ENCODE results near the gene WBP2NL. TPM values are rescaled to one million over a fixed set of nuclear protein-coding genes. Genes with fewer than 3 reads are reported as not detected.

Gene WBP2NL
- total RNA-seq, 4 donors from 2014 or later, result 2.1 to 4.0 (median 3.4) TPM

- TF ChIP-seq, protein P1, sequence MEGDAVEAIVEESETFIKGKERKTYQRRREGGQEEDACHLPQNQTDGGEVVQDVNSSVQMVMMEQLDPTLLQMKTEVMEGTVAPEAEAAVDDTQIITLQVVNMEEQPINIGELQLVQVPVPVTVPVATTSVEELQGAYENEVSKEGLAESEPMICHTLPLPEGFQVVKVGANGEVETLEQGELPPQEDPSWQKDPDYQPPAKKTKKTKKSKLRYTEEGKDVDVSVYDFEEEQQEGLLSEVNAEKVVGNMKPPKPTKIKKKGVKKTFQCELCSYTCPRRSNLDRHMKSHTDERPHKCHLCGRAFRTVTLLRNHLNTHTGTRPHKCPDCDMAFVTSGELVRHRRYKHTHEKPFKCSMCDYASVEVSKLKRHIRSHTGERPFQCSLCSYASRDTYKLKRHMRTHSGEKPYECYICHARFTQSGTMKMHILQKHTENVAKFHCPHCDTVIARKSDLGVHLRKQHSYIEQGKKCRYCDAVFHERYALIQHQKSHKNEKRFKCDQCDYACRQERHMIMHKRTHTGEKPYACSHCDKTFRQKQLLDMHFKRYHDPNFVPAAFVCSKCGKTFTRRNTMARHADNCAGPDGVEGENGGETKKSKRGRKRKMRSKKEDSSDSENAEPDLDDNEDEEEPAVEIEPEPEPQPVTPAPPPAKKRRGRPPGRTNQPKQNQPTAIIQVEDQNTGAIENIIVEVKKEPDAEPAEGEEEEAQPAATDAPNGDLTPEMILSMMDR (IDR thresholded peaks at IDR 0.05), result no peak
- TF ChIP-seq POLR2A (IDR thresholded peaks at IDR 0.05), result no peak
Observed at GRCh38 chr22:41992496-41992895, 6.1 kb upstream of the WBP2NL start.

GRCh38 chr22:41995211-41995610, 3.4 kb upstream of the WBP2NL start:
- H3K36me3 ChIP-seq, result no peaks in the 10 kb centered on the region
- TF ChIP-seq, protein P1 (IDR thresholded peaks at IDR 0.05), result no peak
- TF ChIP-seq POLR2A (IDR thresholded peaks at IDR 0.05), result no peak

More at GRCh38 chr22:41992496-41992895, 6.1 kb upstream of the WBP2NL start:
- Histone ChIP-seq H3K27me3 (no peaks in the 10 kb centered on the region), H3K27ac (no peak overlapping the region), H3K36me3 (no peaks in the 10 kb centered on the region), H3K4me1 (no peaks in the 10 kb centered on the region), H3K9me3 (no peaks in the 10 kb centered on the region), H3K4me3 (no peak overlapping the region)
- DNase-seq, result peak in 1 of 3 donors; percentile 28

DNA sequence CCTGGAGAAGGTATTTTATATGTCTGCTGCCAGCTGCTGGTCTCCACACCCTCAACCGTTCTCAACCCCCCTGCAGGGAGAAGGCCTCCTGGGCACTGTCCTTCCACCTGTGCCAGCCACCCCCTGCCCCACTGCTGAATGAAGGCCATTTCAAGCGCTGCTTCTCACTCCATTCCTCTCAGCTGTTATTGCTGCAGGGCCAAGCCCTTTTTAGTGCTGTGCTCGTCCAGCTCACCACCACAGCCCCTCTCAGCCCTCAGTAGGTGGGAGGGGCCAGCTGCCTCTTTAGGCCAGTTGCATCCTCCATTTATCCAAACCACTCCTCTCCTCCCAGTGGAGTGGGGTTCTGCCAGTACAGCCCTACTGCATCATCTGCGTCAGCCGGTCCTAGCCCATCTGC, 1.8 kb upstream of the WBP2NL start:
- H3K27ac ChIP-seq, result no peak overlapping the region
- H3K4me3 ChIP-seq, result no peak overlapping the region
- no peaks in the 10 kb centered on the region for H3K9me3 ChIP-seq
- DNase-seq, result peak in 1 of 3 donors; percentile 43
- H3K4me1 ChIP-seq, result peaks cover 0 to 5% (median 0%) of the 10 kb centered on the region in 4 donors
- TF ChIP-seq, protein P1 (IDR thresholded peaks at IDR 0.05), result no peak
- no peak for TF ChIP-seq POLR2A (IDR thresholded peaks at IDR 0.05)
- H3K36me3 ChIP-seq, result no peaks in the 10 kb centered on the region
- no peaks in the 10 kb centered on the region for H3K27me3 ChIP-seq

More at GRCh38 chr22:41995211-41995610, 3.4 kb upstream of the WBP2NL start:
- peak in 1 of 3 donors; percentile 18 for DNase-seq
- H3K4me3 ChIP-seq, result no peak overlapping the region
- H3K9me3 ChIP-seq, result no peaks in the 10 kb centered on the region
- no peaks in the 10 kb centered on the region for H3K27me3 ChIP-seq
- H3K4me1 ChIP-seq, result peaks cover 0 to 5% (median 0%) of the 10 kb centered on the region in 4 donors
- H3K27ac ChIP-seq, result no peak overlapping the region

GRCh38 chr22:42000466-42000865, 1.9 kb downstream of the WBP2NL start:
- Histone ChIP-seq H3K27me3 (no peaks in the 10 kb centered on the region), H3K4me1 (peaks cover 0 to 5% (median 0%) of the 10 kb centered on the region in 4 donors), H3K36me3 (no peaks in the 10 kb centered on the region), H3K9me3 (no peaks in the 10 kb centered on the region), H3K27ac (no peak overlapping the region), H3K4me3 (no peak overlapping the region)
- TF ChIP-seq POLR2A (IDR thresholded peaks at IDR 0.05), result no peak
- TF ChIP-seq, protein P1 (IDR thresholded peaks at IDR 0.05), result no peak
- no peak for DNase-seq

GRCh38 chr22:42001121-42001520, 2.5 kb downstream of the WBP2NL start:
- H3K4me1 ChIP-seq, result peaks cover 0 to 5% (median 0%) of the 10 kb centered on the region in 4 donors
- no peak overlapping the region for H3K4me3 ChIP-seq
- H3K27ac ChIP-seq, result no peak overlapping the region
- DNase-seq, result no peak
- no peaks in the 10 kb centered on the region for H3K36me3 ChIP-seq
- TF ChIP-seq, protein P1 (IDR thresholded peaks at IDR 0.05), result no peak
- no peak for TF ChIP-seq POLR2A (IDR thresholded peaks at IDR 0.05)
- no peaks in the 10 kb centered on the region for H3K27me3 ChIP-seq
- no peaks in the 10 kb centered on the region for H3K9me3 ChIP-seq

DNA sequence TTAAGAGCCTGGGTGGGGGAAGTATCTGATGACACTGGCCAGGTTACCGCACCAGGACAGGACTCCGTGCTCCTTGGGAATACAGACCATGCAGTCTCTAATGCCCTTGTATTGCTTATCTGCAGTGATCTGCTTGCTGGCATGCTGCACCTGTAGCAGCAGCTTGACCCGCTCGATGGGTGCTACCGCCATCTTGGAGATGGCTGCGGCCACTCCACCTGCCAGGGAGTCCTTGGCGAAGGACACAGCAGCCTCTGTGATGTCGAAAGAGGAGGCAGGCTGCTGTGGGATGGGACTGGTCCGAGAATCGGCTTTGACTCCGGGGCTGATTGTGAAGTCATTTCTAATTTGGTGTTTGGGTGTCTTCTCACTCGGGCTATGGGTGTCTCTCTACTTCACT, 3.1 kb downstream of the WBP2NL start:
- no peaks in the 10 kb centered on the region for H3K27me3 ChIP-seq
- H3K4me3 ChIP-seq, result no peak overlapping the region
- H3K27ac ChIP-seq, result no peak overlapping the region
- DNase-seq, result no peak
- no peak for TF ChIP-seq POLR2A (IDR thresholded peaks at IDR 0.05)
- TF ChIP-seq, protein P1 (IDR thresholded peaks at IDR 0.05), result no peak
- no peaks in the 10 kb centered on the region for H3K9me3 ChIP-seq
- no peaks in the 10 kb centered on the region for H3K36me3 ChIP-seq
- H3K4me1 ChIP-seq, result peaks cover 0 to 5% (median 0%) of the 10 kb centered on the region in 4 donors
